Measurements from ENCODE around the gene RIMBP2. TPM values are rescaled to one million over a fixed set of nuclear protein-coding genes. Genes with fewer than 3 reads are reported as not detected.

The RIMBP2 gene
- total RNA-seq, 1 donor from 2014 or later: 20.5 TPM

- Mint-ChIP-seq H3K27me3 (ENCODE audit: unreplicated experiment) (peaks cover 15% of the 10 kb centered on the region), H3K4me3 (ENCODE audit: unreplicated experiment) (no peak overlapping the region), H3K9me3 (ENCODE audit: unreplicated experiment) (peaks cover 8% of the 10 kb centered on the region), H3K36me3 (ENCODE audit: unreplicated experiment) (no peaks in the 10 kb centered on the region), H3K27ac (ENCODE audit: unreplicated experiment) (no peak overlapping the region), H3K4me1 (ENCODE audit: low read depth, unreplicated experiment) (no peaks in the 10 kb centered on the region)
- no peak for TF ChIP-seq CTCF (IDR thresholded peaks at IDR 0.05; ENCODE audit: partially characterized antibody, unreplicated experiment)
- no peak for DNase-seq
These were observed 264.8 kb downstream of the RIMBP2 start for GRCh38 chr12:130451001-130451930.

- Mint-ChIP-seq H3K27ac (ENCODE audit: unreplicated experiment) (no peak overlapping the region), H3K9me3 (ENCODE audit: unreplicated experiment) (peaks cover 13% of the 10 kb centered on the region), H3K4me1 (ENCODE audit: low read depth, unreplicated experiment) (no peaks in the 10 kb centered on the region), H3K27me3 (ENCODE audit: unreplicated experiment) (peaks cover 15% of the 10 kb centered on the region), H3K36me3 (ENCODE audit: unreplicated experiment) (peaks cover 5% of the 10 kb centered on the region), H3K4me3 (ENCODE audit: unreplicated experiment) (no peak overlapping the region)
- no peak for TF ChIP-seq CTCF (IDR thresholded peaks at IDR 0.05; ENCODE audit: partially characterized antibody, unreplicated experiment)
- DNase-seq: no peak
These were observed 266.8 kb downstream of the RIMBP2 start for GRCh38 chr12:130449291-130449690.

GRCh38 chr12:130448044-130448821 is 267.9 kb downstream of the RIMBP2 start:
- Mint-ChIP-seq H3K4me3 (ENCODE audit: unreplicated experiment) (no peak overlapping the region), H3K4me1 (ENCODE audit: low read depth, unreplicated experiment) (no peaks in the 10 kb centered on the region), H3K27ac (ENCODE audit: unreplicated experiment) (no peak overlapping the region), H3K27me3 (ENCODE audit: unreplicated experiment) (peaks cover 15% of the 10 kb centered on the region), H3K36me3 (ENCODE audit: unreplicated experiment) (peaks cover 13% of the 10 kb centered on the region), H3K9me3 (ENCODE audit: unreplicated experiment) (peaks cover 13% of the 10 kb centered on the region)
- no peak for DNase-seq
- no peak for TF ChIP-seq CTCF (IDR thresholded peaks at IDR 0.05; ENCODE audit: partially characterized antibody, unreplicated experiment)

- Mint-ChIP-seq H3K4me3 (ENCODE audit: unreplicated experiment) (no peak overlapping the region), H3K36me3 (ENCODE audit: unreplicated experiment) (peaks cover 13% of the 10 kb centered on the region), H3K27me3 (ENCODE audit: unreplicated experiment) (peaks cover 15% of the 10 kb centered on the region), H3K27ac (ENCODE audit: unreplicated experiment) (no peak overlapping the region), H3K4me1 (ENCODE audit: low read depth, unreplicated experiment) (no peaks in the 10 kb centered on the region), H3K9me3 (ENCODE audit: unreplicated experiment) (peaks cover 15% of the 10 kb centered on the region)
- no peak for TF ChIP-seq CTCF (IDR thresholded peaks at IDR 0.05; ENCODE audit: partially characterized antibody, unreplicated experiment)
- DNase-seq: no peak
These were observed 268.5 kb downstream of the RIMBP2 start for GRCh38 chr12:130447655-130447965.

Measured in glutamatergic neuron (in vitro differentiated cells).